Muscle of back (tissue), 11 donors: ENCODE measurements around the gene TMEM131L. TPM values are rescaled to one million over a fixed set of nuclear protein-coding genes. Genes with fewer than 3 reads are reported as not detected.
"Not testable (repeated sequence)": the region's sequence is repeated elsewhere in the genome, so short reads cannot be mapped to it uniquely, and the experiment has no call there.

ENCODE experiments used
- DNase-seq, 3 donors: peaks; one replicate each; pipeline versions ENCODE4 v3.0.0 to v3.0.0-alpha.2; 2013
- polyA plus RNA-seq, 10 donors: library from polyadenylated mRNA; unstranded; fragments of 120-200 nt; gene quantifications; one replicate each; pipeline ENCODE4 v1.2.1, GENCODE V29; 2013; ENCODE audit not compliant: insufficient read length in 10 of 10

Gene TMEM131L
- polyA plus RNA-seq, 10 donors, result 31.5 to 66.6 (median 49.6) TPM

DNA sequence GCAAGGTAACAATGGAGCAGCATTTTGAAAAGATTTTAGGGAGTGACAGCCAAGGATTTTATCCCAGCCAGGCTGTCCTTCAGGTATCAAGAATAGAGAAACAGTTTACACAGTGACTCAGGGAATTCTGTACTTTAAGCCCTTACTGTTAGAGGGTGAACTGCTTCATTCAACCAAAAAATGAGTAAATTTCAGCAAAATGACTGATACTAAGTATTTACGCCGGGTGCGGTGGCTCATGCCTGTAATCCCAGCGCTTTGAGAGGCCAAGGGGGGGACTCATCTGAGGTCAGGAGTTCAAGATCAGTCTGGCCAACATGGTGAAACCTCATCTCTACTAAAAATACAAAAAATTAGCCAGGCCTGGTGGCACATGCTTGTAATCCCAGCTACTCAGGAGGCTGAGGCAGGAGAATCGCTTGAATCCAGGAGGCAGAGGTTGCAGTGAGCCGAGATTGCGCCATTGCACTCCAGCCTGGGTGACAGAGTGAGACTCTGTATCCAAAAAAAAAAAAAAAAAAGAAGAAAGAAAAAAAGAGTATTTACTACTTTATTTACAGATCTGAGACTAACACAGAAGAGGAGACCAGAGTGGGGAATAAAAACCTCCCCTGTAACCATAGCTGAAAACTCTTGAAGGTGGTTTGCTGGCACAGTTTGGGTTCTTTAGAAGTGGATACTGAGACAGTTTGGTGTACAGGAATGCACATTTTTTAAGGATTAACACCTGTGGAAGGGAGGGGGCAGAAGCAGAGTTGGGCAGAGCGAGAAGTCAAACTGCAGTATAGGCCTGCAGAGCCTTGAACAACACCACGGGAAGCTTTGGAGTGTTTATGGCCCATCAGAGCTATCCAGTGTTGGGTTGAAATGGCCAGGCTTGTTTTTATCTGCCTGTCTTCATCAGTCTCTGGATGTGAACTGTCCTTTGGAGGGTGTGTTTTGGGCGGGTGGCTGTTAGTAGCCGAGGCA, 40.5 kb downstream of the TMEM131L start:
- no peak for DNase-seq

DNA sequence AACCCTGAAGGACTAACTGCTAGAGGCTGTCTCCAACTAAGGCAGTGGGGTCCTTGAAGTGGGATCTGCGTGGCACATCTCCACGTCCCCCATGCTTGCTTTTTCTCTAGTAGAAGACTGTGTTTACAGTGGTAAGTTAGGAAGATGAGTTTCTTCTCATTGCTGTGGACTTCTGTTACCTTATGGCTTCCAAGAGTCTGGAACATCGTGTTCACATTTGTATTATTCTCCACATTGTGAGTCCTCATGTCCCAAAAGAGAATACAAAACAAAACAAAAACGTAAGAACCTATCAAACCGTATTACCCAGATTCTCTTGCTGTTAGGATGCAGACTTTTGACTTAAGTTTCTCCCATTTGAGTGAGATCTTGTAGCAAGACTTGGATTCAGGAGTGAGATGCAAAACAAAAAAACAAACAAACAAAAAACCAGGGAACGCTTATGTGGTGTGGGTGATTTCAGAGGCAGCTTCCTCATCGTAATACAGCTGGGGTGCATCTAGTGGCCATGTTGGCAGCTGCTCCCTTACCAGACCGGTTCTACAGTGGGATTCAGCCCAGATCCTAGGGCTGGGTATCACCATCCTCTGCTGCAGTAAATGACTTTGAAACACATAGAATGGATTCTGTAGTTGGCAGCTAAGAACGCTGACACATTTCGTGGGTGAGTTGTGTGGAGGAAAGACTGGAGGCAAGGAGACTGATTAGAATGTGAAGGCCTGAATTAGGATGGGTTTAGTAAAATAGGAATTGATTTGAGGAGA, 41.3 kb downstream of the TMEM131L start:
- DNase-seq, result no peak

DNA sequence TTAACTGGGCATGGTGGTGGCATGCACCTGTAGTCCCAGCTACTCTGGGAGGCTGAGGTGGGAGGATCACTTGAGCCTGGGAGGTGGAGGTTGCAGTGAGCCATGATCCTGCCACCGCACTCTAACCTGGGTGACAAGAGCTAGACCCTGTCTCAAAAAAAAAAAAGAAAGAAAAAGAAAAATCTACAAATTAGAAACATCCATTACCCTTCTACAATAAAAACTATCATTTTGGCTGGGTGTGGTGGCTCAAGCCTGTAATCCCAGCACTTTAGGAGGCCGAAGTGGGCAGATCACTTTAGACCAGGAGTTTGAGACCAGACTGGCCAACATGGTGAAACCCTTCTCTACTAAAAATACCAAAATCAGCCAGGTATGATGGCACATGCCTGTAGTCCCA, 43.1 kb downstream of the TMEM131L start:
- DNase-seq, result not testable (repeated sequence)

DNA sequence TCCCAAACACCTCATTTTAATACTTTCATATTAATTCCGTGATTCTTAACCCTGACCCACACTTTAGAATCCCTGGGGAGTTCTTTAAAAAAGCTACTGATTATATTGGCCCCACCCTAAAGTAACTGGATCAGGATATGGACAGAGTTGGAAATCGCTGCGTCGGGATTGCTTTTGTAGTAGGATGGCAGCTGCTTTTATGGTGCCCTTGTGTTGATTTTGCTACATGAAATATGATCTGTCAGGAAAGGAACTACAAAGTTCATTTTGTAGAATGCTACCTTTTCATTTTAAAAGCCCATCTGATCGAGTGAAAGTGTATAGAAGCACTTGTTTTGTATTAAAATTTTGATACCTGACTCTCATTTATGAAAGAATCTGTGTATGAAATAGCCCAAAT, 43.6 kb downstream of the TMEM131L start:
- DNase-seq, result no peak

DNA sequence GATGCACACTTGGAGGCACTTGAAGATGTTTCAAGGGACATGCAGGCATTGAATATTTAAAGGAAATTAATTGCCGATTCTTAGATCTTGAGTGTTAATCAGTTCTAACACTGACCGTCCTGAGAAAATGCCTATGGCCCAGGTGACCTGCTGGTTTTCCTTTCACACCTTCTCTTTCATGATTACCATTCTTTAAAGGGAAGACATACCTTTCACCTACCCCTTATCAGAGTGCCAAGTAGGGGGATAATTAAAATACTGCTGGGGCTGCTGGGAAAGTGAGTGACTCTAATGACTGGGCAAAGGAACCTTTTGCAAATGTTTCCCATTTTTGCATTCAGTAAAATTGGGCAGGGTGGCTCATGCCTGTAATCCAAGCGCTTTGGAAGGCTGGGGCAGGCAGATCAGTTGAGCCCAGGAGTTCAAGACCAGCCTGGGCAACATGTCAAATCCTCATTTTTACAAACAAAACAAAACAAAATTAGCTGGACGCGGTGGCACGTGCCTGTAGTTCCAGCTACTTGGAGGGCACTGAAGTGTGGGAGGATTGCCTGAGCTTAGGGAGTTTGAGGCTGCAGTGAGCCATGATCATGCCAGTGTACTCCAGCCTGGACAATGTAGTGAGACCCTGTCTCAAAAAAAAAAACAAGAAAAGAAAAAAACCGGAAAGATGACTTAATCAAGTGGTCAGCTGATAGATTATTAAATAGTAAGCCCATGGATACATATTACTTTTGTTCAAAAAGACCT, 44.3 kb downstream of the TMEM131L start:
- no peak for DNase-seq

DNA sequence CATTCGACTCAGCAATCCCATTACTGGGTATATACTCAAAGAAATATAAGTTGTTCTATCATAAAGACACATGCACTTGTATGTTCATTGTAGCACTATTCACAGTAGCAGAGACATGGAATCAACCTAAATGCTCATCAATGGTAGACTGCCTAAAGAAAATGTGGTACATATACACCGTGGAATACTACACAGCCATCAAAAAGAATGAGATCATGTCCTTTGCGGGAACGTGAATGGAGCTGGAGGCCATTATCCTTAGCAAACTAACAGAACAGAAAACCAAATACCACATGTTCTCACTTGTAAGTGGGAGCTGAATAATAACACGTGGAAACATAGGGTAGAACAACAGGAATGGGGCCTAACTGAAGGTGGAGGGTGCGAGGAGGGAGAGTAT, 44.9 kb downstream of the TMEM131L start:
- DNase-seq, result no peak

DNA sequence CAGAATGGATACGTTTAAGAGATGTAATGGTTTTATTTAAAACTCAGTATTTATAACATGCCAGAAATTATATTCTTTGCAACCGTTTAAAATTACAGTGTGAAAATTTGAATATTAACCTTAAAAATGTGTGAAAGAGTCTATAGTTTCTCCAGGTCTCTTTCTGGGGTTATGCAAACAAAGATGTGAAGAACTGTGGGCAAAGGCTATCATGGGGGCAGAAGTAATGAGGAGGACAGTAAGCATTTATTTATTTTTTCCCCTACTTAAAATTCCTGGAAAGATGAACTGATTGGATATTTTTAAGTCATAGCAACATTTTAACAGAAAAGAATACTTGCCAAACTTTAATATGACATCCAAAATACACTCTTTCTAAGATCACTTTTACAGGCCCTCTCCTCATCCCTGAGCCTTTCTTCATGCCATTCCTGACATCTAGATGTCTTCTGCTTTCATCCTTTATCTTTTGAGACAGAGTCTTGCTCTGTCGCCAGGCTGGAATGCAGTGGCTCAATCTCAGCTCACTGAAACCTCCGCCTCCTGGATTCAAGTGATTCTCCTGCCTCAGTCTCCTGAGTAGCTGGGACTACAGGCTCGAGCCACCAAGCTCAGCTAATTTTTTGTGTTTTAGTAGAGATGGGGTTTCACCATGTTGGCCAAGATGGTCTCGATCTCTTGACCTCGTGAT, 46.1 kb downstream of the TMEM131L start:
- DNase-seq, result no peak

DNA sequence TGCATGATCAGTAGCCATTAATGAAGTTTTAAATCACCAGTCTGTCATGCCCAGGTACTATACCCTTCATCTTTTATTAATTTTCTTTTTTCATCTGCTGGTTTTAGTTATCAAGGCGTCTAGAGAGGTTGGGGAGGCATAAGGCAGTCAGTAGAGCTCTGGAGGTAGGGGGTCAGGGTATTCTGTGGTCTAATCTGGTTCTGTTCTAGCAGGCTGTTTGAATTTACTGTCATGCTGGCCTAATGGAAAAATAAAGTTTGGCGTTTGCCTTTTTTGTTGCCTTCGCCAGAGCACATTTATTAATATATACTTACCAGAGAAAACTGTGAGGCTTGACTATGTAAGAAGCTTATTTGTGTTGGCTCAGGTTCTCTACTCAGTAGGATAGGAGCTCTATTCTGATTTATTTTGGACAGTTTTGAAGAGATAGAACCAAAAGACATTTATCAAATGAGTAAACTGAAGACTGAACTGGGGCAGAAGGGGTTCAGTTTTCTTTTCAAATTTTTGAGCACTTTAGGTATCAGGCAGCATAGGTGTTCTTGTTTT, 46.9 kb downstream of the TMEM131L start:
- DNase-seq, result peak in 1 of 3 donors; percentile 34

DNA sequence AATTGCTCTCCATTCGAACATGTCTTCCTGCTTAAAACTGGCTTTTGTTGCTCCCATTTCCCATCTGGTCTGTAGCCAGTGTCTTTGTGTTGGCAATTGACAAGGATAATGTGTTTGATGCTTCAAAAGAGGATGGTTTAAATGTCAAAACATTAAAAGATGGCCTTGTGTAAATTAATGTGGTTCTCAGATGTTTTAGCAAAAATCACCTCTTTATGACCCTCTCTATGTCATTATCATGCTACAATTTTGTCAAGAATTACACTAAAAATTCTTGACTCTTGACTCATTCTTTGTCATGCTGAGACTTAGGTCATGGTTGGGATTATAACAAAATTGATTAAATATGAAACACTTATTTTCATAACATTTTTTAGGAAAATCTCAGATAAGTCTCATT, 47.4 kb downstream of the TMEM131L start:
- peak in 2 of 3 donors; percentile 52 to 83 for DNase-seq

DNA sequence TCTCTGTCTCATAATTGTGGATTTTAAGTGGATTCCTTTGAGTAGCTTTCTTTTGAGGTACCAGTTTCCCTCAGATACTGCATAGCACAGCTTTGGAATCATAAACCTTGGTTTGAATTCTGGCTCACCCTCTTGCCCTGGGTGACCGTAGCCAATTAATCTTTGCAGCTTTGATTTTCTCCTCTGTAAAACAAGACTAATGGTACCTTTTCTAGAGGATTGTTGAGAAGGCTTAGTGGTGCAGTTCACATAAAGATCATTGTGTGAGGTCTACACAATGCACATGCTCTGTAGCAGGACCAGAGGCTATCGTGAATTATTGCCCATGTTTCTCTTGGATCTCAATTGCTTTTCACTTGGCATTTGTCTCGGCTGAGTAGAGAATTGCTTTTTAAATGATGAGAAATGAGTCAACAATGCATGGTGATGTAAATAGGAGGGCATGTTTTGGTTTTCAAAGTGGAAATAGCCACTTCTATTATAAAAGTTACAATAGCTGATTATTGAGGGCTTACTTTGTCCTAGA, 47.9 kb downstream of the TMEM131L start:
- DNase-seq, result peak in 2 of 3 donors; percentile 52 to 80

DNA sequence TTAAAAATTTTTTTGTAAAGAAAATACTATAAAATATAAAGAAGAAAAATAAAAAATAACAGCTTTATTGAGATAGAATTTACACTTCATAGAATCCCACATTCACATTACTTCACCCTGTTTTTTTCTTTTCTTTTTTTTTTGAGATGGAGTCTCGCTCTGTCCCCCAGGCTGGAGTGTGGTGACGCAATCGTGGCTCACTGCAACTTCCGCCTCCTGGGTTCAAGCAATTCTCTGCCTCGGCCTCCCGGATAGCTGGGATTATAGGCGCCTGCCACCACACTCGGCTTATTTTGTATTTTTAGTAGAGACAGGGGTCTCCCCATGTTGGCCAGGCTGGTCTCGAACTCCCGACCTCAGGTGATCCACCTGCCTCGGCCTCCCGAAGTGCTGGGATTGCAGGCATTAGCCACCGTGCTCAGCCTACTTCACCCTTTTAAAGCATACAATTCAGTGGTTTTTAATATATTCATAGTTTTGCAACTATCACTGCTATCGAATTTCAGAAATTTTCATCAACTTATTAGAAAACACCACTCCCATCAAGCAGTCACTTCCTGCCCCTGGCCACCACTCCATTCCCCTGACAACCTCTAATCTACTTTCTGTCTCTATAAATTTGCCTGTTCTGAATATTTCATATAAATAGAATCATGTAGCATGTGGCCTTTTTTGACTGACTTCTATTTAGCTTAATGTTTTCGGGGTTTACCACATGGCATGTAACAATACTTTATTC, 48.7 kb downstream of the TMEM131L start:
- DNase-seq, result no peak

DNA sequence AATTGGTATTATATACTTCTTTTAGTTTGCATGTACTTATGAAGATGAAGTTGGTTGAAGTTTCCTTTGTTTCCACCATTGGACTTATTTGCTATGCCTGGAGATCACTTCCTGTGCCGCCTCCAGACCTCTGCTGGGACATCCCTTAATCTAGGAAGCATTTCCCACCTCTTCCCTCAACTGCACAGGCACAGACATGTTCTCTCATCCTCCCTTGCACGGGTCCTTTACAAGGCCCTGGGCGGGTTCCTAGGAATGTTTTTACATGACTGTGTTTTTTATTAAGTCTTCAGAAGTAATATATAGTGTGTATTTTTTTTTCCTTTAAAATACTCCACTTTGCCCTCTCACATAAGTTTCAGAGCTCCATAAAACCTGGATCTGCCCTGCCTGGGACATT, 51.0 kb downstream of the TMEM131L start:
- no peak for DNase-seq

DNA sequence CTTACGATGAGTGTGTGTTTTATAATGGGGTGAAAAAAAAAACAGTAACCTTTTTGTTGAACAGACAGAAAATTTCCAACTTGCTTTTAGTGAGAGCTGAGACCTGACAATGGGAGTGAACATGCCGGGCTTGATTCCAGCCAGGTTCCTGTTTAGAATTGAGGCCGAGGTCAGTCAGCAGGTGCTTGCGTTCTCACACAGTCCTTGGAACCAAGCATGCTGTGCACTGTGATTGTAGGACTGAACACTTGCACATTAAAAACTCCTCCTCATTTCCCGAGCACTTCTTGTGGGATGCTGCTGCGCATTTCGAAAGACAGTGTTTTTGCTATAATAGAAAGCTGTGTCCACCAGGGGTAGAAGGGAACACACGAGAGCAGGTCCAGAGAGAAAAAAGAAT, 51.8 kb downstream of the TMEM131L start:
- no peak for DNase-seq

DNA sequence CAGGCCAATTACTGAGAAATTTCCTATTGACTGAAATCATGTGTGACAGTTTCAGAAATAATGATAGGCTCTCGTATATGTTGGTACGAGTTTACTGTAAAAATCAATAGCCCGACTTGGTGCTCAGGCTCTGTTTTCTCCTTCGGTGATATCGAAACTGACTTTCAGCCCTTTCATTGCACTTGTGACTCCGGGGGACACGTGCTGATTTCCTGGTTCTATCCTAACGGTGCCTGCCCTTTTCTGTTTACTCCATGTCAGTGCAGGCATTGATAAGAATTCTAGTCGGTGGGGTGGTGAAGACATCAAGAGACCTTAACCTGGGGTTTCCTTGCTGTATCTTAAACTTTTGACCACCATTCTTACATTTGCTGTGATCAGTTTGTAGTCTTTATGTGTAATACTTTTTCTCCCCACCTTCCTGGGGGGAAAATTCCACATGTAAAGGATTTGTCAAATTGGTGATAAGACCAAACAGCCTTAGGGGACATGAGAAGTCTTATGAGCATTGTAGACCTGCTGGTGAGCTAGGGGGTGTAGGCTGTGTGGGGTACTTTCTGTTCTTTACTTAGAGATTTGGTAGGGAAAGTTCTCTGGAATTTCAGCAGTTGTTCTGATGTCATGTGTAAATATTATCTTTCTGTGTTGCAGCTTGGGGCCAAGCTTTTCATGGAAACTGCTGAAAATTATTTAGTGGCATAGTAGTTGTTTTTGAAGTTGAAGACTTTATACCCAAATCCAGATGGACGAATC, 52.7 kb downstream of the TMEM131L start:
- DNase-seq, result no peak

DNA sequence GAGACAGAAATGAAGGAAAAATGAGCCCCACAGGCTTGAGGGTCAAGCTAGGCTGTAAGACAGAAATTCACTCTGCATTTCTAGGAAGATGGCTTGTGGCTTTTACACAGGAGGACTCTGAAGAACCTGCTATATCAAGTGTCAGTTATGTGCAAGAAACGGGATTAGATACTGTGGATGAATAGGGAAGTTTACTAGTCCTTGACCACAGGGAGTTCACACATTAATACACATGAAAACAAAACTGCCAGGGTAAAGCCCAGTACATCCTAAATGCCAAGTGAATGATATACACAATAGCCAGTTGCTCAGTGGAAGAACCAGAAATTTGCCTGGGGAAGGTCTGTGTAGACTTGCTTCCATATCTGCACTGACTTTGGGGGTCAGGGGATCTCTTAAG, 53.5 kb downstream of the TMEM131L start:
- no peak for DNase-seq

DNA sequence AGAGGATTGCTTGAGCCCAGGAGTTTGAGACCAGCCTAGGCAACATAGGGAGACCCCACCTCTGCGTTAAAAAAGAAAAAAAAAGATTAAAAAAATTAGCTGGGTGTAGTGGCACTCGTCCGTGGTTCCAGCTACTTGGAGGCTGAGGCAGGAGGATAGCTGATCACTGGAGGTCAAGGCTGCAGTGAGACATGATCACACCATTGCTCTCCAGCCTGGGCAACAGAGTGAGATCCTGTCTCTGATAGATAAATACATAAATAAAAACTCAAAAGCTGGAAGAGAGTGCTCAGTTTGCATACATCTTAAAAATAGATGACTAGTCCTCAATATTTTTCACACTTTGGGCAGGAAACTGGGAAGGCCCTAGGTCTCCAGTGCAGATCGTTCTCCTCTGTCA, 54.1 kb downstream of the TMEM131L start:
- no peak for DNase-seq

DNA sequence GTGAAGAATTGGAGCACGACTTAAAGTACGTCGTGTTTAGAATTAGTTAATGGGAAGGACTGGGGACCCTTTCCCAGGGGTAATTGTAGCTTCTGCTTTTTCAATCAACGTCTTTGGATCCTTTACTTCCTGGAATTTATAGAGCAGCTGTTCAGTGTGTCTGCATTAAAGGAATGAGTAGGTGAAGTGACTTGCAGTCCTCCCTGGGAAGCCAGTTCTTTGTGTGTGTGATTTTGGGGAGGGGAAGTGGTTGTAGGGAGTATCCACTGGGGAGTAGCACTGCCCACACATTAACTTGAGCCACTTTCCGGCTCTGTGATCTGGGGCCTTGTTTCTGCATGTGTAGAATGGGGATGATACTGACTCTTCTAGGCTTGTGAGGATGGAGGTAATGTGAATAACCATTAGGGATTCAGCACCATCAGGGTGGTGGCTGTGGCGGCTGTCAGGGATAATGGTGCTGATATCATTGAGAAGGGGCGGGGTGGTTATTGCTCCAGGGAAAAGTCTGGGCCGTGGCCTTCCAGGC, 54.7 kb downstream of the TMEM131L start:
- peak in 1 of 3 donors; percentile 57 for DNase-seq

DNA sequence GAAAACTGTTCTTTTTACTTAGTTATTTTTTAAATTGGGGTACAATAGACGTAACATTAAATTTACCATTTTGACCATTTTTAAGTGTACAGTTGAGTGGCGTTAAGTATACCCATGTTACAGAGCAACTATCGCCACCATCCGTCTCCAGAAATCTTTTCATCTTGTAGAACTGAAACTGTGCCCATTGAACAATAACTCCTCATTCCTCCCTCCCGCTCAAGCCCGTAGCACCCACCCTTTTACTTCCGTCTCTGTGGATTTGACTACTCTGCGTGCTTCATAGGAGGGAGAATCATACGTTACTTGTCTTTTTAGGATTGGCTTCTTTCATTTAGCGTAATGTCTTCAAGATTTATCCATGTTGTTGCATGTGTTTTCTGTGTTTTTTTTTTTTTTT, 55.3 kb downstream of the TMEM131L start:
- no peak for DNase-seq
